NCI-H1105 (cell line): ENCODE measurements around the gene NAT8L.

Experiments
- DNase-seq: peaks from one replicate; lab custom pipeline; 2025; lab: John Stamatoyannopoulos, UW

Gene NAT8L

DNA sequence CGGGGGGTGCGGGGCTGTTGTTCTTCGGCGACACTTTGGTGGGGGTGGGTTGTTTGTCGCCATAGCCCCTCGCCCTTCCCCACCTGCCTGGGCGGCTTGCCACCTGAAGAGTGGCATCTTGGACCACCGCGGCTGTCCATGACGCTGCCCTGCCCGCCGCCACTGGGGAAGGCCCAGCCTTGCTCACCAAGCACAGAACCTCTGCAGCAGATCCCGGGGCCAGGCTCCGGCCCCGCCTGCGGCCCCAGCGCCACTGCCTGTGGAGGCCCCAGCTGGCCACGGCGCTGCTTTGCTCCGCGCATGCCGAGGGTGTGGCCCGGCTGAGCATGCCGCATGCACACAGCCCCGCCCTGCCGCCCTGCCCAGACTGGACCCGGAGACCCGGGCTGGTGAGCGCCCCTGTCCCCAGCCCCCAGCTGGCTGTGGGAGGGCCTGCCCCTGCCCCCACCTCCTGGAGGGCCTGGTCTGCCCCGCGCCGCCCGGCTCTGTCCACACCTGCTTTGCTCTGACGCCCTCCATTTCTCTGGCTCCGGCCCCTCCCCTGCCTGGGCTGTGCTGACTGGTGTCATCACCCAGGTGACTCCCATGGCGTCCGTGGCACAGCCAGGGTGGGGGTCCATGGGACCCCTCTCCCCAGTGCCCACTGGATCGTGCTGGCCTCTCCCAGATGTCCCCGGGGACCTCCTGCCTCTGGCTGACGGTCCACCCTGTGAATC, 5.3 kb downstream of the NAT8L start:
- no peak for DNase-seq

DNA sequence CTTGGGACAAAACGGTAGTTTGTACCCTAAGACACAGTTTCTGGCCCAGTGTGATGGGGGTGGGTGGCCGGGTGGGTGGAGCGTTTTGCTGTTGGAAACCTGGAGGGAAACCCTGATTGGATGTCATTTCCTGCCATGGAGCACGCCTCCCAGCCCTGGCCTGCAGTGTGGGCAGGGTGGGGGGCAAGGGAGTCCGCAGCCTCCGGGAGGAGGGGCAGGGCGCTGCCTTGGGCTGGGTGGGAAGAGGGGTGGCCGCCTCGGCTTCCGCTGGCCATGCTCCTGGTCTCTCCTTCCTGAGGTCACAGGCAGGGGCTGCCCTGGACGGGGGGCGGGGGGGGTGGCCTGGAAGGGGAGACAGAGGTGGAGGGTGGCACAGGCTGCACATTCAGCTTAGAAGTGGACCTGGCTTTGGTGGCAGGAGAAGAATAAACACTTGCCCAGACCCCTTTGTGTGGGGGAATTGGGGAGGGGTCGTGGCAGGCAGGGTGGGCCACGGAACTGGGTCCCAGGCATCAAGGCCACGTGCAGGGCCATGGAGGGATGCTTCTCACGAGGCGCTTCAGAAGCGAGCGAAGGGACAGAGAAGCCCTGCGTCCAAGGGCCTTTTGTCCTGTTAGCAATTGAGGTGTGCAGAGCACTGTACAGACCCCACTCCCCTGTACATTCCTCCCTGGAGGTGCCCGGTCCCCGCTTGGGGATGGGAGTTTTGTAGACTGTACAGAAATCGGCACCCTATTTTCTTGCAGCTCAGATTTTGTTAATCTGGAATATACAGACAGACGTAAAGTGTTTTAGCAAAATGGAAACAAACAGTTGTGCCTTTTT, 6.2 kb downstream of the NAT8L start:
- DNase-seq: no peak

DNA sequence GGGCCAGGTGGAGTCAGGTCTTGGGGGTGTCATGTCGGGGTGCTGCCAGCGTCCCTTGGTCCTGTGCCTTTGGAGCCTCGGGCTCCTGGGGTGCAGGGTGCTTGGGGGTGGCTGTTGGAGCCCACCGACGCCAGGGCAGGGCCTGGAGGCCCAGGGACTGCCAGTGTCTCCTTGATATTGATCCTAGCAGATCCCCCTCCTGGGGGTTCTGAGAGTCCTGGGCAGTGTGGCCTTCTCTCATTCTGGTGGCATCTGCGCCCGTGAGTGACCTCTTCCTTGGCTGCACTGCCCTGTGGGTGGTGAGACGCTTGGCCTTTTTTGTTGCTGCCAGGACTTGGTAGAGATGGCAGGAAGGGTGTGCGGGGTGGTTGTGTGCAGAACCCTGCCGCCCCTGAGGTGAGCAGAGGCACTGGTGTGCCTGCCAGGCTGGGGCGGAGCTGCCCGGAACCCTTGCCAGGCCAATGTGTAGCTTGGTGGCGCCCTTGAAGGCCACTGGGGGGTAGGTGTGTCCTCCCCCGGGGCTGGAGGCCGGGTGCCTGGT, 7.0 kb downstream of the NAT8L start:
- DNase-seq: no peak

DNA sequence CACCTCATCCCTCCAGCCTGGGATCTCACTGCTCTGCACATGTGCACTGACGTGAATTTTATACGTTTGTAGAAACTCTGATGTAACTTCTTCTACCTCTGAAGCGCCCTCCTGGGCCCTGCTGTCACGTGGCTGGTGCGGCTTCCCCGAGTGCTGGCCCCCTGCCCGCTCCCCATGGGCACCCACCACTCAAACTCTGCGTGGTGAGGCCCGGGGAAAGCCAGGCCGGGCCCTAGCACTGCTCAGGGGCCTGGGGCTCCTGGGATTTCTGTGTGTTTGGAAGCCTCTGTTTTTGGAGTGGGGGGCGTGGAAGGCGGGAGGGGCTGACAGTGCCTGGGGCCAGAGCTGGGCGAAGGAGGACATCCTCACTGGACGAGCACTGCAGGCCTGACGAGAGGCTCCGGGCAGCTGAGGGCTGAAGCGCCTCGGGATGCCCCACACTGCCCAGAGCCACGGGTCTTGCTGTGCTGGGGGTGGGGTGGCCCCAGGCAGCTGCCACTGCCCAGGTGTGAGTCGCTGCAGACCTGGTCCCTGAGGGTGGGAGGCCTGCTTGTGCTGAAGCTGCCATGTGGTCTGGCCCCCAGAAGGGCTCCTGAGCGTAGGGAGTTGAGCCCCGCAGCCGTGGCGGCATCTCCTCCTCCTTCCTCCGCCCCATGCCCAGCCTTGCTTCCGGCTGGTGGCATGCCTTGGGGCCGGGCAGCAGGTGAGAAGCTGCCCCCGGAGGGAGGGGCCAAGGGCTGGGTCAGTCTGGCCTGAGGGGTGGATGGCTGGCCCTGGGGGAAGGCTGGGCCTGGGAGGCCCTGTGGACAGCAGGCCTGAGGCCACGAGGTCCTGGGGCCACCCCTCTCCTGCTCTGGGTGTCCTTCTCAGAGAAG, 7.7 kb downstream of the NAT8L start:
- DNase-seq: no peak

DNA sequence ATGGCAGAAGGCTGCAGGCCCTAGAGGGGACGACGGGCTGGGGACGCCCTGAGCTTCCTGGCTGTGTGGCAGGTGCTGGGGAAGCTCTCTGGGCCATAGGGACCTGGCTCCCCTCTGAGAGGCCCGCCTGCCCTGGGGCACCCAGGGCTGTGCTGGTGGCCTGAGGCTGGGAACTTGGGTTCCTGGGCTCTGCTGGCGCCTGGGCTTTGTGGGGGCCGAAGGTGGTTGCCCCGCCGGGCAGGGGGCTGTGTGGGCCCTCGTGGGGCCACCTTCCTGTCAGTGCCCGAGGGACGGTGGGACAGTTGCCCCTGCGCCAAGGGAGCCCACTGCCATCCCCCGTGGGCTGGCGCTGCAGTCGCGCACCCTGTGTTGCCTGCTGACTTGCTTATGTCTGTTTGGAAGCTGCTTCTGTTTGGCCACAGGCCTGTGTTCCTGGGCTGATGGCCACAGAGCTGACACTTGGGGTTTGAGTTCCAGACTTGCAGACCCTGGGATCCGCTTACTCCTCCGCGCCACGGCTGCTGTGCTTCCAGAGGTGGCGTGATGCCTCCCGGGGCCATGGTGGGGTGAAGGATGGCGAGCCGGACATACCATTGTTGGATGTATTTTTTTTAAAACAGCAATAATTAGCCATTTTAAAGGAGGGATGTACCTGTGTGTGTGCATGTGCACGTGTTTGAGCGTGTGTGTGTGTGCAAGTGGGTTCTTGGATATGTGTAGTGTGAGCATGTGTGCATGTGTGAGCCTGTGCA, 8.5 kb downstream of the NAT8L start:
- no peak for DNase-seq

DNA sequence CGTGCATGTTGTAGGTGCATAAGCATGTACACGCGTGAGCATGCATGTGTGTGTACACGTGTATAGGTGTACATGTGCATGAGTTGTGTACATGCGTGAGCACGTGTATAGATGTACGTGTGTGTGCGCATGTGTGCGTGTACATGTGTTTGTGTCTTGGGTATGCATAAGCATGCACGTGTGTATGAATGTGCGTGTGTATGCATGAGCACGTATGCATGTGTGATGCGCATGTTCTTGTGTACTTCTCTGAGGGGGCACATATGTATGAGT, 9.0 kb downstream of the NAT8L start:
- DNase-seq: no peak

DNA sequence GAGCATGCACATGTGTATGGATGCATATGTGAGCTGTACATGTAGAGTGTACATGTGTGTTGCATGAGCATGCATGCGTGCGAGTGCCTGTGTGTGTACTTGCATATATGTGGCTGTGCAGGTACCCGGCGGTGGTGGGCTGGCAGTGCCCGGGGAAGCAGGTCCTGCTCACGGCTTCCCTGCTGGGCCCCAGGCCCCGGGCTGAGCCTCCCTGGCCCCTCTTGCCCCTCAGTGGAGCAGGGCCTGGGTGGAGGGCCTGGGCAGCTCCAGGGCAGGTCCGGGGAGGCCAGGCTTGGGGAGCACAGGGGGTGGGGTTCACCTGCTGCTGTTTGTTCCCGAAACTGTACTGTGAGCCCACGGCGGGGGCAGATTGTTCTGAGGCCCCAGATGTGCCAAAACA, 9.4 kb downstream of the NAT8L start:
- no peak for DNase-seq

DNA sequence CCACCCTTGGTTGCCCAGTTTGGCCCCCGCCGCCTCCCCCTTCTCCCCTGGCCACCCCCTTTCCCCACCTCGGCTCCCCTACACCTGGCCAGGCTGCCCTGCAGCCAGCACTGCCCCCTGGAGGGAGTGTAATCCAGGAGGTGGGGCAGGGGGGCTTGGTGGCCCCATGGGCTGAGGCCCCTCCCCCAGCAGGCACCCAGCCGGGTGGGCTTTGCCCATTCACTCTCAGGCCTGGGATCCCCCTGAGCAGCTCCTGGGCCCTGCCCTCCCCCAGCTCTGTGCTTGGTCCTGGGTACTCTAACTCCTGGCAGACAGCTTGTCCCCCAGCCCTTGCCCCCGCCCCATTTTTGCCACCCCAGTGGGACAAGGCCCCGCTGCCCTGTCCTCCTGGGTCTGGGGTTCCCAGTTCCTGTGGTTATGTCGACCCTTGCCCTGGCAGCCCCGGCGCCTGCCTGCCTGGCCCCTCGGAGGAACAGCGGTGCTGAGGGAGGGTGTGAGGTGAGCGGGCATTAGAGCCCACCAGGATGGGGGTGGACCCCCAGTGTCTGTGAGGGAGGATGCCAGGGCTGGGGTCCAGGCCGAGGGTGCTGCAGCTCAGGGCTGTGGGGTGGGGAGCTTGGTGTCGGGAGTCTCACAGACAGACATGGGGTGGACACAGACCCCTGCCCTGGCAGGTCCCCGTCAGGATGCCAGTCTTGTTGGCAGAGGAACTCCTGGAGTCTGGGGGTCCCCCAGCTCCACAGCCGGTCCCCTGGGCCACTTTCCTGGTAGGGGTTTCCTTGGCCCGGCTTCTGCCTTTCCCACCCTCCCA, 10.2 kb downstream of the NAT8L start:
- no peak for DNase-seq

DNA sequence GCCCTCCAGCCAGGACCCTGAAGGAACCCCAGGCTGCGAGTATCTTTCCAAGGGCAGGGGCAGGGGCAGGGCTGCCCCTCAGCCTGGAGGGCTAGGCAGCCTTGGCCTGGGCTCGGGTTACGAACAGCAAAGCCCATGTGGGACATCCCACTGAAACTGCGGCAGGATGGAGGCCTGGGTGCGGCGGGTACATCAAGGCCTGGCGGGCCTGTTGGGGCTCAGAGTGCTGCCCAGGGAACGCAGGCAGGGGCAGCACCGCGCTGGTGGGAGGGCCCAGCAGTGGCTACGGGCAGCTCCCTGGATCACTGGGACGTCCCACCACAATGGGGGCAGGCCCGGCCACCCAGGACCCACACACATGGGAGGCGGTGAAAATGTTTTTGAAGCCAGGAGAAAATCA, 10.9 kb downstream of the NAT8L start:
- no peak for DNase-seq

DNA sequence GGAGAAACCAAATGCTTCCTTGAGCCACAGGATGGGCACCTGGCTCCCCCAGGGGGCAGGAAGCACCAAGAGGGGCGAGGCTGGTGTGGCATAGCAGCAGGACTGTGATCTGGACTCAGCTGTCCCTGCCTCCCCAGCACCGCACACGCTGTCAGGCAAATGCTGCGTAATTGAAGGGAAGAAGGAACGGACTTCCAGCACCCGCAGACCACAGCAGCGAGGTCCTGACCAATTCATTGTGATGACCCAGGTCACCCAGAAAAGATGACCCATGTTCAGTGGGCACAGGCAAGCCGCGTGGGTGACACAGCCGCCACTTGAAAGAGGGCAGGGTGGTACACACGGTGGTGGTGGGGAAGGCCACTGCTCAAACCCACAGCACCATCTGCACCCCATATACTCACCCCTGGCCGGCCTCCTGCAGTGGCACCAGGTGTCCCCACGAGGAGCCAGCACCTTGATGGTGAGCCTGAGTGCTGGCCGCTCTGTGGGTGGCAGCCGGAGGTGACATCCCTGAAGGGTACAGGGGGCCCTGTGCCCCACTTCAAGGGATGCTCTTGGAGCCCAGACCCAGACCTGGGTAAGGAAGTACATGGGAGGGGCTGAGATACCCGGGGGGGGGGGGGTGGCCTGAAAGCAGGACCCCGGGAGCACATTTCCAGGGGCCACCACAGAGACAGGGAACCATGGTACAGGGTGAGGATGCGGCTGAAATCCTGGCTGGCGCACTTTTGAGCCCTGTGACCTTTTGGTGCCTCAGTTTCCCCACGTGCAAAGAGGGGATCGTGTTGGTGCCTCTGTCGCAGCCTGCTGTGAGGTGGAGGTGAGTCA, 11.5 kb downstream of the NAT8L start:
- no peak for DNase-seq

DNA sequence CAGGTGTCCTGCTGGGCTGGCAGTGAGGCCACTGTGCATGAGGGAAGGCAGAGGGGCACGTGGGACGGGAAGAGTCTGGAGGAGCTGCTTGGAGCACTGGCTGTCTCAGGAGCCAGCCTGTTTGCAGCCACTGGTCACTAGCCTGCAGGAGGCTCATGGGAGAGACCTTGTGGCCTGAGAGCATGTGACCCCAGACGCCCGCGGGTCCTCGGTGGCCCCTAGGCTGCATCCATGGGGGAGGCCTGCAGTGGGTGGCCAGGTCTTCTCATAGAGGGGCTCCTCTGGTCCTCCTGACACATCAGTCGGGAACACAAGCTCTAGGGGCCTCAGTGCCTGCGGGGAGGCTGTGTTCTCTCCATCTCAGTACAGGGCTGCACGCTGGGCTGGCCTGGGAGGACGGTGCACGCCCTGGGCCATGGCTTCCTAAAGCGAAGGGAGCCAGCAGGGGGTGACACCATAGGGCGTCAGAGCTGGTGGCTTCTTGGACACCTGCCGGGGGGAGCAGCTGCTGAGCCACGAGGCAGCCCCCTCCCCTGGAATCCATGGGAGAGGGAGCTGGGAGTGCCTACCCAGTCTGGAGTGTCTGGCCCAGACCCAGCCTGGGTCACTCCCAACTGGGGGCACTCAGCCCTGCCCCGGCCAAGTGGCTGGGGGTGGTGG, 12.3 kb downstream of the NAT8L start:
- no peak for DNase-seq

DNA sequence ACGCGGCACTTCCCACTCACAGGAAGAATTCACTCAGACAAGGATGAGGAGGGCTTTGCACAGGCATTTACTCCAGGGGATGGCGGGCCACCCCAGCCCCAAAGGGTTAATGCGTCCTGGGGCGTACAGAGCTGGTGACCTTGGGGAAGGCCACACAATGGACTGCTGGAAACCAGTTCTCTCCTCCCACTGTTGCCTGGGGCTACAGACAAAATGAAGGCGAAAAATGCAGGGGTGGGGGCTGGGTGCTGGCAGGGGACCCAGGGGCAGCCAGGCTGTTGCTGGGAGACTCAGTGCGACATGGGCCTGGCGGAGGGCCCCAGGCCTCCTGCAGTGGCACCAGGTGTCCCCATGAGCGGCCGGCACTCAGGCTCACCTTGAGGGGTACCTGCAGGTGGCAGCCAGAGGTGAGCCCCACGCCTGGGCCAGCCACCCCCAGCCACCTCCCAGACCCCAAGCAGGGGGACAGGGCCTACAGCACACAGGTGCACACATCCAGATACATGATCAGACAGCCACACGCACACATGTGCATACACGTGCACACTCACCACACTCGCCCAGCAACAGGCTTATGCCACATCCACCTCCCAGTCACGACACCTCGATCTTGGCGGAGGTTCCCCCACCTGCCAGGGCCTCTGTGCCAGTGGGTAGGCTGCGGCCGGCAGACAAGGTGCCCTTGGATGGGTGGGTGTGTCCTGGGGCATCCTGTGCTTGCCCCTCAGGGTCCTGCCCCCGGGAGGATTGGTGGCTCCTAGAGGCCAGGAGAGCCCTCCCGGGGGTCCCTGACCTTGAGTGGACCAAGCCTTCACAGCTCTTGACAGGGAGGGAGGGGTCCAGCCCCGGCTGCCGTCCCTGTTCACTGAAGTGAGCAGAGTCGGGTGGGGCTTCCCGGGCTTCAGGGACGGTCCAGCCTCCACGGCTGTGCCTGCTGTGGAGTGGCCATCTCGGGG, 13.1 kb downstream of the NAT8L start:
- no peak for DNase-seq

DNA sequence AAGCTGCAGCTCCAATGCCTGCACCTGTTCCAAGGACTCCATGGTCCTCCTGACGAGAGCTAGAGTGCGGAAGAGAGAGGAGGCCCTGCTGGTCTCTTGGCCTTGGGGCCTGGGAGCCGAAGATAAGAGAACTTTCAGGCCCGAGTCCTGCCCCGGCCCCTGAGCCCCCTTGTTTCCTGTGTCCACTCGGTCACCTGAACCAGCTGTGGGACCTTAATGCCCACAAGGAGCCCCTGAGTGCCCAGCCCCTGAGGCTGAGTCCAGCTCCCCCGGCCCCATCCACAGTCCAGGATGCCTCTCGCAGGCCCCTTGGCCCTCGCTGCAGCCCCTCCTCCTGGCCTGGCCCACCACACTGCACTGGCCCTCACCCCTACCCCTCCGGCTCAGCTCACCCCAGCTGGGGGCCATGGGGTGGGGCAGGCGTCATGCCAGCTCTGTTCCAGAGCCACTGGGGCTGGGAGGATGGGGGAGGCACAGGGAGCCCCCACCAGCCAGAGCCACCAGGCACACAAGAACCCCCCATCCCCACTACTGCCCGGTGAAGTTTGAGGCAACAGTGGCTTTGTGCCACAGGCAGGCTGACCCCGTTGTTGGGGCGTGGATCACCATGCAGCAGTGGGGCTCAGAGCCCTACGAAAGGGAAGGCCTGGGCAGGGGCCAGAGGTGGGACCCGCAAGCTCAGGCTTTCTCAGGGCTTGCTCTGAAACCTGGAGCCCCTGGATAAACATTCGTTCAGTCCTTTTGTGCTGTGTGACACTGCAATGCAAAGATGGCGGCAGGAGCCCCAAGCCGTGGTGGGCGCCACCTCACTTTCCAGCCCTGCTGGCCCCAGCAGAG, 14.1 kb downstream of the NAT8L start:
- DNase-seq: no peak

DNA sequence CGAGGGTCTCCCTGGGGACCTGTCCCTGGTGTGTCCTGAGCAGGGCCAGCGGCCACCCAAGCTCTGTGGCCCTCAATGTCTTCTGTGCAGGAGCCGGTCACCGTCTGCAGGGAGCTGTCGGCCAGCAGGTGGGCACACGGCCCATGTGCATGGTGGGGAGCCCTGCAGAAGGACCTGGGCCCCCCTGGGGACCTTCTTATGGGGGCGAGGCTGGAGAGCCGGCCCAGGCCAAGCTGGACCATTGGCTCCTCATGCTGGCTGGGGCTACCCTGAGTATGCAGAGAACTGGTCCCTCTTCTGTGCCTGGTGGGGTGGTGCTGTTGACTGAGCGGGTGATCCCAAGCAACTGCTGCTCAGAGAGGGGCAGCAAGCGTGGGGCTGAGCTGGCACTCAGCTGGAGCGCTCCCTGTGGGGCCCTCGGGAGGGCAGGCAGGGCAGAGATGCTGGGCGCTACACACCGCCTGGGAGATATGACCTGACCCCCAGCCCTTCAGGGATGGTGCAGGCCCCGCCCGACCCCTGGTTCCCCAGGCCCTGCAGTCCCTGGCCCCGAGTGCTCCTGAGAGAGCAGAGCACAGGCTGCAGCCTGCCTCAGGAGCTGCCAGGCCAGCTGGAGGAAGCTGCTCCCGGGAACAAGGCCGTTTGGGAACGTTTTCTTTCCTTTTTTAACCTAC, 14.8 kb downstream of the NAT8L start:
- no peak for DNase-seq

DNA sequence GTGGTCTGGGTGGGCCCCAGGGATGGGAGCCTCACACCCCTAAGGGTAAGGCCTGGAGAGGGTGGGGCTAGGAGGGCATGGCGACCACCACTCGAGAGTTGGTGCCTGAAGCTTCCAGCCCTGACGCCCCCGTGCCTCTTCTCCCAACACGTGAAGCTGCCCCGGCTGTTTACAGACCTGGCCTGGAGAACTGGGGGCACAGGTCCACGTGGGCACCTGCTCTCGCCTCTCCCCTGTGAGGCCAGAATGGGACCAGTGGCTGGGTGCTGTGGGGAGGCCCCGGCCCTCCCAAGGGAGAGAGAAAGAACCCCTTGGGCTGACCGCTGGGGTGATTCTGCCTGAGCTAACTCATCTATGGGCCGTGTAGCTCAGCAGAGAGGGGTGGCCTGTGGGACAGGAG, 15.5 kb downstream of the NAT8L start:
- no peak for DNase-seq

DNA sequence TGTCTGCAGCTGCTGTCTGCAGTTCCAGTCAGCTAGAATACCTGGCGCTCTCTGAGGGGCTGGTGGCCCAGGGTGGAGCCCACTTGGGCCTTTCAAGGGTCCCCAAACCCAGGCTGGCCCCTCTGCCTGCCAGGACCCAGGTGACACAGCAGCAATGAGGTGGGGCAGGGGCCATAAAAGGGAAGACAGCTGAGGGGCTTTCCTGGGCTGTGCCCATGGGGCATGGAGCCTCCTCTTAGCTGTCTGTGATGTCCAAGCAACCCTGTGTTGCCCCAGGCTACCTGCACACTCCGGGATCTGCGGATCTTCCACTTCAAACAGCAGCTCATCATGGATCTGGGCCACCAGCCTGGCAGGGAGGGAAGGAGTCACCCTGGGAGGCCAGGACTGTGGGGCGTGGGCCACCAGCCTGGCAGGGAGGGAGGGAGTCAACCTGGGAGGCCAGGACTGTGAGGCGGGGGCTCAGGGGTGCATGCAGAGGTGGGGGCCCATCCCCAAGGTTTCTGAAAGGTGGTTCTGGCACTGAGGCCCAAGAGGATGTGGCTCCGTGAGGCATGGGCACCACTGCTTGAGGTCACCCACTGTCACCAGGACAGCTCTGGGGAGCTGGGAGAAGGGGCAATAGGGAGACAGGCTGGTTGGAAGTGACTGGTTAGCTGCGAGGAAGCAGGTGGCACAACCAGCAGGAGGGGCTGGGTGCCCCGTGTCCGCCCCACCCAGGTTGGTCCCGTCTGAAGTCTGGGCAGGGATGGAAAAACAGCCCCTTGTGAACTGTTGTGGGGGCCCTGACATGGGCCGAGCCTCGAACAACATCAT, 16.3 kb downstream of the NAT8L start:
- DNase-seq: no peak
